NCI-H1417 (cell line): ENCODE data around the gene WDR27.
"Not testable (repeated sequence)": the region's sequence is repeated elsewhere in the genome, so short reads cannot be mapped to it uniquely, and the experiment has no call there.

Experiments
- DNase-seq, 3 experiments: peaks; one replicate each; lab custom pipeline; 2025; lab: John Stamatoyannopoulos, UW

Gene WDR27

GRCh38 chr6:169640351-169640852, 61.4 kb downstream of the WDR27 start:
- no peak for DNase-seq

DNA sequence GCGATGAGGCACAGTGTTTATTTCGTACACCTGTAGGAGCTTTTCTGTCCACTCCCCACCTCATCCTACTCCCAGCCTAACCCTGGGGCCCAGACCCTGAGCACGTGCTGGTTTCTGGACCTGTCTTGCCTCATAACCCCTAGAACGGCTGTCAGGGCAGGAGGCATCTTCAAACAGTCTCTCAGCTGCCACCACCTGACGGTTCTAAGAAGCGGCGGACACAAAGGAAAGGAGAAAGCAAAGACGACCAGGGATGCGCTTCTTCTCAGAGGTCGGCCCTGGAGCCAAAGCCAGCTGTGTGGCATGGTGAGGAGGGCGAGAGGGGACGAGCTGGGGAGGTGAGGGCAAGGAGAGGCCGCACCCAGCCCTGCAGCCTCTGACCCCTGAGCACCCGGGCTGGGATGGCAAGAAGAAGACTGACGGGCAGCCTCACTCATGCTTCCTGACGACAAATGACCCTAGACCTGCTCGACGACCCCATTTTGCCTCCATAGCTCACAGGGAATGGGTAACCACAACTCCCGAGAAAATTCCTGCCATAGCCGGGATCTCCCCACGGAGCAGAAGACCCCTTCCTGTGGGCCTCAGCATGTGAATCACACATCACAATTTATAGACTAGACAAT, 62.1 kb downstream of the WDR27 start:
- DNase-seq: no peak

GRCh38 chr6:169638915-169639314, 62.9 kb downstream of the WDR27 start:
- no peak for DNase-seq

GRCh38 chr6:169638388-169638787, 63.4 kb downstream of the WDR27 start:
- no peak for DNase-seq

DNA sequence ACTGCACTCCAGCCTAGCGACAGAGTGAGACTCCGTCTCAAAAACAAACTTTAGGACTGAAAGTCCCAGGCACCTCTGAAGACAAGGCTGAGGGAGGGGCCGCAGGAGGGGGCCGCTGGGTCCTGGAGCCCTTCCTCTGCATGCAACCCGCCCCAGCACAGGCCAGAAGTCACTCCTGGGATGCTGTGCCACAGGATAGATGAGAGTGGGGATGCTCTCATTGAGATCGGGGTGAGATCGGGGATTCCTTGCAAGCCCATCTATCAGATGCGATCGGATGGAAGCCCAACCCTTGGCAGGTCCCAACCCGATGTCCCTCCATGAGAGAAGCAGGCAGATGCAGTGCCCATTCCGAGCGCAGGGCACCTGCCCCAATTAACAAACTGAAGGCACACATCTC, 66.5 kb downstream of the WDR27 start:
- no peak for DNase-seq

DNA sequence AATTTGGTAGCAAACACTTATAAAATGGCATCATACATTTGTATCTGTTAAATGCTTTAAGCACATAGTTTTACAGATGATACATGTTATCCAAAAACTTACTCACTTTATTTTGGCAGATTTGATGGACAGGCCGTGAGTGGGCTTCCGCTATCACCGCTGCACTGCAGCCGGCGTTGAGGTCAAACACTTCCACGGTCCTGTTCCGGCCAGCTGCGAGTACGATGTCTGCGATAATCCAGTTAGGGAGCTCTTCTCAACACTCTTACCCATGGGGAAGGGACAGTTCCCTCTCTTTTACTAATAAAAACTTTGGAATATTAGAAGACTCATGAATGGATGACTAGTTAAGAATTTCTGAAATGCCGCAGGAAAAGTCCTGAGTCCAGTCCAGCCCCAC, 69.0 kb downstream of the WDR27 start:
- no peak for DNase-seq

DNA sequence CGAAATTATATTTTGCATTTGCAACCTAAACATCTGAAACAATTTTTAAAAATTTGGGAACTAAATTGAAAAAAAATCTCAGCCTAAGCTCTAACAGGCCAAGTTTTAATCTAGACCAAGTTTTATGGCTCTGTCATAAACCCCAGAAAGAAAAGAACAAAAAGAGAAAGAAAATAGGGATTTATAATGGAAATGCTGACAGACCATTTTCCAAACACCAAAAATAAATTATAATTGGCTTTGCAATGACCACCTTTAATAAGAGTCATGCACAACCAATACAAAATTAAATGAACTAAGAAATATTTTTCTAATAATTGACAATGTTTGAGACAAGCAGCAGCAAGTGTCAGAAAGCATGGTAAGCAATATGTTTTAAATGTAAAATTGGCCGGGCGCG, 72.6 kb downstream of the WDR27 start:
- no peak for DNase-seq

GRCh38 chr6:169627736-169628607, 73.9 kb downstream of the WDR27 start:
- DNase-seq: peak in 1 of 3 experiments; percentile 8

DNA sequence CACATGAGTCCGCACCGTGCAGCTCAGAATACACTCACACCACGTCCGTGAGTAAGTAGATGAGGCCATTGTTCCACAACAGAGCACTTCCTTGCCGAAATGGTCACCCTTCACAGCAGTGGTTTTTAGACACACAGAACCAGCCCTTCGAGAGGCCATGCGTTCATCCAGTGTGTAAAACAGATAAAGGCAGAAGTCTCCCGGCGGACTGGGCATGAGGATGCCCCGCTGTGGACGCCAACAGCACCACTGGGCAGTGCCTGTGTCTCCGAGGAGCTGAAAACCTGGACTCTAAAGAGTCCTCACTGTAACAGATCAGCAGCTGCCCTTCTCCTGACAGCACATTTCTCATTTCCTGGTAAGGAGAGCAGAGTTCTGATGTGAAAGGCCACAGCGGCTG, 75.2 kb downstream of the WDR27 start:
- DNase-seq: no peak

DNA sequence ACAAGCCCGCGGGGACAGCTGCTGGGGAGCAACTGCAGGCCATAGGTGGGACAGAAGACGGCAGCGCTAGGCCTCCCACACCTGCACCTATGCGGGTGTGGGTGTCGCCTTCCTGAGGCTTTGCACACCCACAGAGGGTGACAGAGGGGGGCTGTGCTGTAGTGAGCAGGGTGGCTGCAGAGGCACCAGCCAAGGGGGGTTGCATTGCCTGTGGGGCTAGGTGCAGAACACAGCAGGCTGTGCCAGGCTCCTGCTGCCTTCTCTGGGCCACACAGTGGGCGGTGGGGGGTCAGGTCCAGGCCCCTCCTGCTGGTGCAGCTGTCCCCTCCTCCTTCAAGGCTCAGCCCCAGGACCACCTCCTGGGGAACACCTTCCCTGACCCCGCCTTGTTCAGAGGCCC, 75.7 kb downstream of the WDR27 start:
- no peak for DNase-seq

DNA sequence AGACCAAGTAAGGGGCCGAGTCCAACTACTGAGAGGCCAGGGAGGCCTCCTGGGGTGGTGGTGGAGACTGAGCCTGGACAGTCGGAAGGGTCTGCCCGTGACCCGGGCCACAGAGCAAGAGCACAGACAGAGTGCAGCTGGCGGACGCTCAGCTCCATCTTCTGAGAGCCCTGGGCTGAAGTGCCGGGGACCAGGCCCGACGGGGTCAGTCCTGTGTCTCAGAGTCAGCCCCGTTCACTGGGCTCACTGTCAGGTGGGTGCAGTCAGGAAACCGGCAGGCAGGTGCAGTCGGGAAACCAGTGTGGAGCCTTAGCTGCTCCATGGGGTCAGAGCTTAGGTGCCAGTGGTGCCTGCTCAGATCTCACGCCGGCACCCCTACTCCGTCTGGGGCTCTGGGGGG, 76.5 kb downstream of the WDR27 start:
- DNase-seq: no peak

DNA sequence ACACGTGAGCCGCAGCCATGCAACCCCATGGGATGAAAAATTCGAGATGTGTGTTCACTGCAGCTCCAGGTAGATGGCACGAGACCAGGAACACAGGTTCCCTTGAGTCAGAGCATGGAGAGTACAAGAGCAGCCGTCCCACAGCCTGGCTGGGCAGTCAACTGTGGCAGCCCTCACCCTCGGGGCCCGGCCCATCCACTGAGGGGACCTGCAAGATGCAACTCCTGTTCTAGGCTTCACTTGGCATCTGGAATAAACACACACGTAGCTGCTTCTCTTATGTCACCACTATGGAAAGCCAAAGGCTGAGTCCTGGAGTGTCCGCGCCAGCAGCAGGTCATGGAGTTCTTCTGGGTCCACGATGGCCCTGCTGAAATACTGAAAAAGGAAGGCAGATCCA, 77.0 kb downstream of the WDR27 start:
- DNase-seq: no peak

DNA sequence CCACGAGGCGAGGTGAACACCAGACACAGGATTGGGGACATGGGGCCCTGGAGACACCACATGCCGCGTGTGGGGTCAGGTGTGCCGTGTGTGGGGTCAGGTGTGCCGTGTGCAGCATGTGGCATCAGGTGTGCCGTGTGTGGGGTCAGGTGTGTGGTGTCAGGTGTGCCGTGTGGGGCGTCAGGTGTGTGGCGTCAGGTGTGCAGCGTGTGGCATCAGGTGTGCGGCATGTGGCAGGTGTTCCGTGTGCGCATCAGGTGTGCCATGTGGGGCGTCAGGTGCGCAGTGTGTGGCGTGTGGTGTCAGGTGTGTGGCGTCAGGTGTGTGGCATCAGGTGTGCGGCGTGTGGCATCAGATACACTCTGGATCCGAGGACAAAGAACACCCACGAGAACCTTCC, 77.9 kb downstream of the WDR27 start:
- no peak for DNase-seq

- no peak for DNase-seq
Observed at GRCh38 chr6:169623343-169623742, 78.5 kb downstream of the WDR27 start.

DNA sequence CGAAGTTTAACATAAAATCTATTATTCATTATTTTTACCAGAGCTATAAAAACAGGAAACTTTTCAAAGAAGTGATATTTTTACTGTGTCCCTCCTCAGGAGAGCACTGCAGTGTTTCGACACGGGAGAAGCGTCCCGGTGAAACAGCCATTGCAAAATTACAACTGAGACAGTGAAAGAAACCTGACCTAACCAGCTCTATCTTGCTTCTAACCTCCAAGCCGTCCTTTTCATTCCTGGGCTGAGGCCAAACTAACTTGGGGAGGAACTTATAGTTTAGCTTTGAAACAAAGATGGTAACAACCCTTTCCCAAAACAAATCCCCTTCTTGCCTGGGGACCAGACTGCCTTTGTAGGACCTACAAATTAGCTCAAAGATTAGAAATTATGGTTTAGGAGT, 79.2 kb downstream of the WDR27 start:
- DNase-seq: no peak

- DNase-seq: no peak
Observed at GRCh38 chr6:169621311-169621710, 80.5 kb downstream of the WDR27 start.

- no peak for DNase-seq
Observed at GRCh38 chr6:169620171-169621130, 81.4 kb downstream of the WDR27 start.

GRCh38 chr6:169619650-169620049, 82.2 kb downstream of the WDR27 start:
- DNase-seq: peak in 1 of 3 experiments; percentile 27

GRCh38 chr6:169618526-169619490, 83.0 kb downstream of the WDR27 start:
- DNase-seq: no peak

DNA sequence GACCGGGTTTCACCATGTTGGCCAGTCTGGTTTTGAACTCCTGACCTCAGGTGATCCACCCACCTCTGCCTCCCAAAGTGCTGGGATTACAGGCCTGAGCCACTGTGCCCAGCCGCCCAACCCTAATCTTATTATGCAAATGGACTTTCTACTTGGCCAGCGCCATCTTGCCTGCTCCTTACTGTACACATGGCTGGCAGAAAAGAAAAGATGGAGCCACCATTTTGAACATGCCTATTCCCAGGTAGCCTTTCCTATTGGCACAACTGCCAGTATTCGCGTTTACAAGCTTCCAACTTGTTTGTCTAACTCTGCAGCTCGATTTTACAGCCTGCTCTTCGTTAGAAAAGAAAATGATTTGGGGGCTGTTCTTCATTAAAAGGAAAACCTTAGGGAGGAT, 84.3 kb downstream of the WDR27 start:
- no peak for DNase-seq

GRCh38 chr6:169608609-169609008, 93.2 kb downstream of the WDR27 start:
- not testable (repeated sequence) for DNase-seq
